COLO829 (cell line): ENCODE measurements around the gene ZAP70.

Experiments
- DNase-seq: peaks from one replicate; pipeline ENCODE4 v3.0.0; 2012; ENCODE audit warnings: low spot score

The ZAP70 gene

GRCh38 chr2:97752342-97753334 lies 39.3 kb downstream of the ZAP70 start:
- DNase-seq, result no peak

DNA sequence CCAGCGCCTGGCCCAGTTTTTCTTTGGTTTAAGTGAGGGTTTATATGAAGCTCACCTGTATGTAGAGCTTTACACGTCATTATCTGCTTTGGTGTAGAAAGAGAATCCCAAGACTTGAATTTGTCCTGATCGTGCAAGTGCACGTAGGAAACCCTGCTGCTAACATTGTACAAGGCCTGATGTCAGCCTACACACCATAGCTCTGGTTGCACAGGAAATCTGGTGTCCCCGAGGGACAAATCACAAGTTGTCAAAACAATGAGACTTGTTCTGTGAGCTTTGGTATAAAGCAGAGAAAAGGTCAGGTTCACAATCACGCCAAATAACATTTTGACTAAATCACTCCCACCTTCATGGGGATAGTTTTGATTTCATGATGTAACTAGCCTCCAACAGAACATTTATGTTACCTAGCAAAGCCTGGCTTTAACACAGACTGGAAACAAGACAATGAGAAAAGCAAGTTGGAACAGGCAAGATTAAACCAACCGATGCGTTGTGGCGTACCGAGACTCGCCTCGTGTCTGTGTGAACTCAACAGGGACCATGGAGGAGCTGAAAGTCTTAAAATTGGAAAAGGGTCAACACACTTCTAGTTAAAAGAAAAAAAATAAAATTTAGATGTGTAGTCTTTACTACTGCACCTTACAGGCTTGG lies 41.4 kb downstream of the ZAP70 start:
- DNase-seq, result peak; percentile 6

- DNase-seq, result no peak
These were observed 42.1 kb downstream of the ZAP70 start for GRCh38 chr2:97755491-97755890.

DNA sequence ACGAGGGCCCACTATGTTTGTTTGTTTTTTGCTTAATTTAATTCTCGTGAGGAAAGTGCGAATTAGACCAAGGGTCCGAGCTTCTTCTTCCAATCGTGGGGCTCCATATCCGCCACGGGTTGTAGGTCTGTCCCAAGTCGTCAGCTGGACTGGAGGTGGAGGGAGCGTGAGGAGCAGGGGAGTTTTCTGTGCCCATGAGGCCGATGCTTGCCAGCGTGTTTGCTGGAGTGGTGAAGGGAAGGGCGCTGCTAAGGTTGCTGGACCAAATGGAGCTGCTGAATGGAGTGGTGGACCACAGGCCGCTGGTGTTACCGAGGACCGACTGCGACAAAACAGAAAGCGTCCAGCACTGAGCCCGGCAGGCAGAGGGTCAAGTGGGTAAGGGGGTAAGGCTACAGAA lies 43.7 kb downstream of the ZAP70 start:
- DNase-seq, result no peak

- no peak for DNase-seq
These were observed 44.8 kb downstream of the ZAP70 start for GRCh38 chr2:97758131-97758705.

- no peak for DNase-seq
These were observed 46.5 kb downstream of the ZAP70 start for GRCh38 chr2:97759727-97760407.

GRCh38 chr2:97760480-97761049 lies 47.2 kb downstream of the ZAP70 start:
- no peak for DNase-seq

- DNase-seq, result no peak
These were observed 47.8 kb downstream of the ZAP70 start for GRCh38 chr2:97761192-97761591.

GRCh38 chr2:97763176-97763845 lies 49.9 kb downstream of the ZAP70 start:
- DNase-seq, result no peak

DNA sequence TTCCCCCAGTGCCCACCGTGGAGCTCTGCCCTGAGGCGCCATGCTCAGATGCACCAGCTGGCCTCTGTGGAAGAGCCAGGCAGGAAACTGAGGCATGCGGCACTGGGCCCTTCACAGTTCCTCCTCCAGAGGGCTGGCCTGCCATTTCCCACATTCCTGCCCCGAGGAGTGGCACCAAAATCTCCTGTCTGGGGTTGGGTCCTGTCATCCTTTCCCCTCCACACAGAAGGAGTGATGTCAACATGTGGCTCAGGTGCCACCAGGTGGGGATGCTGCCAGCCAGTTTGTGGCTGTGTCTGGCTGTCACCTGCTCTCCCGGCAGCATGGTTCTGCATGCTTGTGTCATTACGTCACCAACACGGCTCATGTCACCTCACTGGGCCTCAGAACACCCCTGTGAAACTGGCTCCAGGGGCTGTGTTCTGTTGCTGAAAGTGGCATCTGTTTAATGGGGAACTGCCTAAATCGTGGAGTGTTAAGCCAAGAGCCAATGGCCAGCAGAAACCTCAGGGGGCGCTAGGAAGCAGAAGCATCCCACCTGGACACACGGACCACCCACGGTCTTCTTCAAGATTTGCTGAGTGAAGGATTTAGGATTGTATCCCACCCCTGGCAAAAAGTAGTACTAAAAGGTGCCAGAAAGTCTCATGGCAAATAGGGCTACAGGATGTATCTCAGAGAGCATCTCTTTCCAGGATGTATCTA lies 51.3 kb downstream of the ZAP70 start:
- DNase-seq, result no peak

GRCh38 chr2:97765933-97766332 lies 52.6 kb downstream of the ZAP70 start:
- DNase-seq, result no peak

DNA sequence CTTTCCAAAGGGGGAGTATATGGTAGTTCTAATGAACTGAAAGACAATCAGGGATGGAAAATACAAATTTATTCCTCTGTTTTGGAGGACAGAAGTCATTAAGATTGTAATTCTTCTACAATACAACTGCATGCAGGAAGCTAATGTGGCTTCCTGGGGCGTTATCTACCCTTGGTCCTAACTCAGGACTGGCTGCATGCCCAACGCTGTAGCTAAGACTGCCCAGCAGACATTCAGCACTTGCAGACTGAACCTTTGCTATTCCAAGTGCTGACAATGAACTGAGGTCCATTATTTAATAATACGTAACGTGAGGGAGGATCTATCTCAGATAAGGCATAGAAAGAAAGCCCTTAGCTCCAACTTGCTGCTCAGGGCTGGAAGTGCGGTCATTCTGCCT lies 53.2 kb downstream of the ZAP70 start:
- DNase-seq, result no peak

DNA sequence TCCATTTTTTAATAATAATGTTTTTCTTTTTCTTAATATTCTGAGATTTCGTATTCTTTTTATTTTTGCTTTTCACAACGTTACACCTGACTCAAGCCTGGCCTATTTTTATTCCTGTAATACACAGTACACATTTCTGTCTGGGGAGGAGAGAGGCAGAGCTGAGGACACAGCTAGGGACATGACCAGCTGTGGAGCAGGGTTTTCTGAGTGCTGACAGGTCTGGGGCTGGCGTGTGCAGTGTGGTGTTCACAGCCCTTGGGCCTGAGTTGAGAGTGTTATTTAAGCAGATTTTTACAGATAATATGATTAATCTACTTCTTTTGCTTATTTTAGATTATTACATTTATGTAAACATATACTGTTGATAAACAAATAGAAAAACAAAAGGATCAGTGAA lies 55.9 kb downstream of the ZAP70 start:
- DNase-seq, result no peak

DNA sequence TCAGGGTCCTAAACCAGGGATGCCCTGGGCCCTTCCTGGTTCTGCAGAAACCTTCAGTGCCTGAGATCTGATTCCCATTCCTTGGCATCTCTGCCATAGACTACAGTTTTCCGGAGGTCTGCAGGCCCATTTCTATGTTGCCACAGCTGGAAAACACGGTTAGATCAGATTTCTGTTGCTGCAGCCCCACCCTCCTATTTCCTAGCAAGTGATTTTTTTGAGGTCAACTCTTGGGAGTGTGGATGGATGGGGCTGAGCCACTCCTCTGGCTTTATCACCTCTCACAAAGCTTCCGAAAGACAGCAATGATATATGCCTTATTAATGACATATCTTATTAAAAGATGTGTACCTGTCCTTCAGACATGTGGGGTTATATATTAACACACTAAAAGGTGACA lies 56.3 kb downstream of the ZAP70 start:
- no peak for DNase-seq

- no peak for DNase-seq
These were observed 57.1 kb downstream of the ZAP70 start for GRCh38 chr2:97770445-97770844.

GRCh38 chr2:97774425-97774824 lies 61.0 kb downstream of the ZAP70 start:
- no peak for DNase-seq

DNA sequence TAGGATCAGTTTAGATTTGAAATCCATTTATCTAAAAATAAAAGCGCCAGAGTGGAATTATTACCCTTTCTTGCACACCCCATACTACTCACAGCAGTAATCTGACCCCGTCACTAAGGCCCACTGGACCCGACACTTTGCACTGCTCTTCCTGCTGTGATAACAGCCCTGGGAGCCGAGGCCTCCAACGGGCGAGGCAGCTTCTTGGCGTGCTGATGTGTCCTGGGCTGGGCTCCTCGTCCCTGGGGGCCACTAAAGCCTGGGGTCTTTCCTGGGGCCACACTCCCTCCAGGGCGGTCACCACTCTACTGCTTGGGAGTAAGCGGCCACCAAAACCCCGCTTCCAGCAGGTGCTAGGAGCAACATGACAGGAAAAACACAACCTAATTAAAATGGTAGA lies 61.7 kb downstream of the ZAP70 start:
- no peak for DNase-seq

GRCh38 chr2:97779141-97779540 lies 65.8 kb downstream of the ZAP70 start:
- DNase-seq, result no peak

- no peak for DNase-seq
These were observed 68.6 kb downstream of the ZAP70 start for GRCh38 chr2:97781981-97782380.

GRCh38 chr2:97784953-97785352 lies 71.6 kb downstream of the ZAP70 start:
- DNase-seq, result no peak

- DNase-seq, result no peak
These were observed 72.4 kb downstream of the ZAP70 start for GRCh38 chr2:97785818-97786217.
